Panc1 (cell line): Measurements from ENCODE around the gene CLDN34. TPM values are rescaled to one million over a fixed set of nuclear protein-coding genes. Genes with fewer than 3 reads are reported as not detected.

Experiments used
- ATAC-seq: fragments of 200-7000 bp; cut with Tn5 transposase; 2 replicates; pipeline ENCODE4 v1.9.1; 2020; ENCODE audit warnings: mild to moderate bottlenecking, moderate library complexity
- BruUV-seq: library from RNA; stranded (reverse); fragments of 400-500 nt; replicated peaks from 2 replicates; lab custom pipeline; 2021; lab: Mats Ljungman, UMichigan
- CTCF ChIA-PET: fragments of 300-600 bp; sonication (Branson Sonifier 250); formaldehyde crosslinking; loops from one replicate; lab custom pipeline; 2022; ENCODE audit warnings: antibody characterized with exemption; lab: Charles Lee
- POLR2A ChIA-PET: fragments of 300-600 bp; sonication (Branson Sonifier 250); formaldehyde crosslinking; loops from one replicate; lab custom pipeline; 2022; ENCODE audit warnings: antibody characterized with exemption; lab: Charles Lee
- DNase-seq: peaks from one replicate; pipeline ENCODE4 v3.0.0-alpha.2; 2010; ENCODE audit warnings: low read depth, low spot score
- H3K27ac ChIP-seq: 2 replicates; pipeline ENCODE4 v1.5.1; 2011; ENCODE audit warnings: mild to moderate bottlenecking, low read length, inconsistent platforms
- H3K27me3 ChIP-seq: fragments of 200-500 bp; sonication (Bioruptor generic); 2 replicates; pipeline ENCODE4 v1.6.0; 2014; ENCODE audit warnings: low read length, inconsistent platforms; ENCODE audit not compliant: control insufficient read depth, insufficient read depth
- H3K36me3 ChIP-seq: fragments of 200-500 bp; sonication (Bioruptor generic); 2 replicates; pipeline ENCODE4 v1.5.1; 2014; ENCODE audit warnings: inconsistent platforms, mild to moderate bottlenecking, low read length, moderate library complexity; ENCODE audit not compliant: control insufficient read depth, insufficient read depth
- H3K4me1 ChIP-seq: 2 replicates; pipeline ENCODE4 v1.5.1; 2011; ENCODE audit warnings: inconsistent platforms, mild to moderate bottlenecking, low read length, moderate library complexity; ENCODE audit not compliant: control insufficient read depth, insufficient read depth
- H3K4me3 ChIP-seq, 2 experiments: 2 replicates each; pipeline ENCODE4 v1.5.1; 2011 to 2012; ENCODE audit warnings: low read depth in 2 of 2, low read length in 2 of 2, mild to moderate bottlenecking in 2 of 2, inconsistent platforms in 1 of 2, moderate library complexity in 1 of 2
- H3K9me3 ChIP-seq: fragments of 200-500 bp; sonication (Bioruptor generic); 2 replicates; pipeline ENCODE4 v1.5.1; 2014; ENCODE audit warnings: low read depth, mild to moderate bottlenecking, inconsistent platforms, low read length, moderate library complexity; ENCODE audit not compliant: control insufficient read depth, insufficient read depth
- POLR2AphosphoS5 ChIP-seq: IDR thresholded peaks from 2 replicates; pipeline ENCODE4 v1.6.1; 2012; ENCODE audit warnings: mild to moderate bottlenecking, low read depth, low read length, moderate library complexity
- SIN3A ChIP-seq: IDR thresholded peaks from 2 replicates; pipeline ENCODE4 v1.6.1; 2012; ENCODE audit warnings: low read depth, mild to moderate bottlenecking, low read length, moderate library complexity, borderline replicate concordance; ENCODE audit not compliant: insufficient read depth
- TCF7L2 ChIP-seq: IDR thresholded peaks from 2 replicates; pipeline ENCODE4 v1.6.1; 2011; ENCODE audit warnings: mild to moderate bottlenecking, low read depth, low read length, inconsistent platforms
- in situ Hi-C: cut with HindIII; loops from 2 replicates; pipeline ENCODE4 v1.10.0; 2016; ENCODE audit warnings: low sequenced_read_pairs, low pct_unique_long_range_greater_than_20kb
- intact Hi-C: fragments of 100-400 bp; cut with micrococcal nuclease; formaldehyde crosslinking; loops from one replicate; pipeline ENCODE4 v1.10.0; 2022; ENCODE audit not compliant: unreplicated experiment
- total RNA-seq: library from RNA; stranded (reverse); gene quantifications from one replicate; pipeline ENCODE4 v1.2.1, GENCODE V29; 2021; ENCODE audit not compliant: unreplicated experiment
- TF ChIP-seq, protein P1 (sequence below), 2 experiments: IDR thresholded peaks; 2 replicates each; pipeline ENCODE4 v1.6.1; 2011 to 2012; ENCODE audit warnings: low read depth in 2 of 2, control low read depth in 1 of 2, low read length in 1 of 2, mild to moderate bottlenecking in 1 of 2, moderate library complexity in 1 of 2; ENCODE audit not compliant: insufficient read depth in 1 of 2
- TF ChIP-seq, protein P2 (sequence below): fragments of 450-650 bp; IDR thresholded peaks from 2 replicates; pipeline ENCODE4 v1.5.1; 2017; ENCODE audit warnings: mild to moderate bottlenecking

The CLDN34 gene
- total RNA-seq, 1 experiment from 2014 or later, result not detected

DNA sequence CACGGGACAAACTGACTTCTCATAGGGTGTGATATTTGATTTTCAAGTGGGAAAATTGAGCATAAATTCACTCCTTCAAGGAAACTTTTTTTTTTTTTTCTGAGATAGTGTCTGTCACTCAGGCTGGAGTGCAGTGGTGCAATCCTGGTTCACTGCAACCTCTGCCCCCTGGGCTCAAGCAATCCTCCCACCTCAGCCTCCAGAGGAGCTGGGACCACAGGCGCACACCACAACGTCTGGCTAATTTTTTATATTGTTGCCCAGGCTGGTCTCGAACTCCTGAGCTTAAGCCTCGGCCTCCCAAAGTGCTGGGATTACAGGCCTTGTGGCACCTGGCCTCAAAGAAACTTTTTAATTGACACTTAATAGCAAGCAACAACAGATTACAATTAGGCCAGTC is 13.8 kb downstream of the CLDN34 start:
- CTCF ChIA-PET, result no interaction called here
- H3K9me3 ChIP-seq, result no peaks in the 10 kb centered on the region
- H3K4me1 ChIP-seq, result no peaks in the 10 kb centered on the region
- no peaks in the 10 kb centered on the region for H3K36me3 ChIP-seq
- TF ChIP-seq SIN3A (no peak), POLR2AphosphoS5 (no peak), TCF7L2 (no peak)
- TF ChIP-seq, protein P1, sequence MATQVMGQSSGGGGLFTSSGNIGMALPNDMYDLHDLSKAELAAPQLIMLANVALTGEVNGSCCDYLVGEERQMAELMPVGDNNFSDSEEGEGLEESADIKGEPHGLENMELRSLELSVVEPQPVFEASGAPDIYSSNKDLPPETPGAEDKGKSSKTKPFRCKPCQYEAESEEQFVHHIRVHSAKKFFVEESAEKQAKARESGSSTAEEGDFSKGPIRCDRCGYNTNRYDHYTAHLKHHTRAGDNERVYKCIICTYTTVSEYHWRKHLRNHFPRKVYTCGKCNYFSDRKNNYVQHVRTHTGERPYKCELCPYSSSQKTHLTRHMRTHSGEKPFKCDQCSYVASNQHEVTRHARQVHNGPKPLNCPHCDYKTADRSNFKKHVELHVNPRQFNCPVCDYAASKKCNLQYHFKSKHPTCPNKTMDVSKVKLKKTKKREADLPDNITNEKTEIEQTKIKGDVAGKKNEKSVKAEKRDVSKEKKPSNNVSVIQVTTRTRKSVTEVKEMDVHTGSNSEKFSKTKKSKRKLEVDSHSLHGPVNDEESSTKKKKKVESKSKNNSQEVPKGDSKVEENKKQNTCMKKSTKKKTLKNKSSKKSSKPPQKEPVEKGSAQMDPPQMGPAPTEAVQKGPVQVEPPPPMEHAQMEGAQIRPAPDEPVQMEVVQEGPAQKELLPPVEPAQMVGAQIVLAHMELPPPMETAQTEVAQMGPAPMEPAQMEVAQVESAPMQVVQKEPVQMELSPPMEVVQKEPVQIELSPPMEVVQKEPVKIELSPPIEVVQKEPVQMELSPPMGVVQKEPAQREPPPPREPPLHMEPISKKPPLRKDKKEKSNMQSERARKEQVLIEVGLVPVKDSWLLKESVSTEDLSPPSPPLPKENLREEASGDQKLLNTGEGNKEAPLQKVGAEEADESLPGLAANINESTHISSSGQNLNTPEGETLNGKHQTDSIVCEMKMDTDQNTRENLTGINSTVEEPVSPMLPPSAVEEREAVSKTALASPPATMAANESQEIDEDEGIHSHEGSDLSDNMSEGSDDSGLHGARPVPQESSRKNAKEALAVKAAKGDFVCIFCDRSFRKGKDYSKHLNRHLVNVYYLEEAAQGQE (IDR thresholded peaks at IDR 0.05; ENCODE audit: insufficient read depth in 1 of 2, low read depth in 2 of 2, low read length in 1 of 2), result no peak
- TF ChIP-seq, protein P2, sequence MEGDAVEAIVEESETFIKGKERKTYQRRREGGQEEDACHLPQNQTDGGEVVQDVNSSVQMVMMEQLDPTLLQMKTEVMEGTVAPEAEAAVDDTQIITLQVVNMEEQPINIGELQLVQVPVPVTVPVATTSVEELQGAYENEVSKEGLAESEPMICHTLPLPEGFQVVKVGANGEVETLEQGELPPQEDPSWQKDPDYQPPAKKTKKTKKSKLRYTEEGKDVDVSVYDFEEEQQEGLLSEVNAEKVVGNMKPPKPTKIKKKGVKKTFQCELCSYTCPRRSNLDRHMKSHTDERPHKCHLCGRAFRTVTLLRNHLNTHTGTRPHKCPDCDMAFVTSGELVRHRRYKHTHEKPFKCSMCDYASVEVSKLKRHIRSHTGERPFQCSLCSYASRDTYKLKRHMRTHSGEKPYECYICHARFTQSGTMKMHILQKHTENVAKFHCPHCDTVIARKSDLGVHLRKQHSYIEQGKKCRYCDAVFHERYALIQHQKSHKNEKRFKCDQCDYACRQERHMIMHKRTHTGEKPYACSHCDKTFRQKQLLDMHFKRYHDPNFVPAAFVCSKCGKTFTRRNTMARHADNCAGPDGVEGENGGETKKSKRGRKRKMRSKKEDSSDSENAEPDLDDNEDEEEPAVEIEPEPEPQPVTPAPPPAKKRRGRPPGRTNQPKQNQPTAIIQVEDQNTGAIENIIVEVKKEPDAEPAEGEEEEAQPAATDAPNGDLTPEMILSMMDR, result no peak
- ATAC-seq, result no peak
- in situ Hi-C loops, result no loop called here
- no TSS peak for BruUV-seq
- intact Hi-C loops, result no loop called here
- POLR2A ChIA-PET, result no interaction called here
- DNase-seq, result no peak
- H3K27ac ChIP-seq, result no peak overlapping the region
- no peak overlapping the region for H3K4me3 ChIP-seq
- H3K27me3 ChIP-seq, result no peaks in the 10 kb centered on the region

DNA sequence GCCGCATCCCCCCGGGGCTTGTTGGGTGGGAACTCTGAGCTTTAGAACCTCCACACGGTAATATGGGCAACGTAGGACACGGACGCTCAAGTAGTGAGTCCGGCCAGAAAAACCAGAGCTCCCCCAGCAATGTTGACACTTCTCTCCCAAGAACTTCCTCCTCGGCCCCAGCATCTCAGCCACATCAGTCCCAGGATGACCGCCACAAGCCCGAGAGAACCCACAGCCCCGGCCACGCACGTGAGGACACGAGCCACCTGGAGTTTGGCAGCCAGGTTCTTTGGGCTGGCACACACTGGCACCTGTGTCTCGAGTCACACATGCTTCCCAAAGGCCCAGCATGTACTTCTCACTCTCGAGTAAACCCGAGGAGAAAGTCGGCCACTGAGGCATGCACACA is 16.3 kb downstream of the CLDN34 start:
- DNase-seq, result no peak
- H3K27ac ChIP-seq, result no peak overlapping the region
- TF ChIP-seq POLR2AphosphoS5 (no peak), TCF7L2 (no peak), SIN3A (no peak)
- TF ChIP-seq, protein P1 (IDR thresholded peaks at IDR 0.05; ENCODE audit: insufficient read depth in 1 of 2, low read depth in 2 of 2, low read length in 1 of 2), result no peak
- TF ChIP-seq, protein P2, result no peak
- H3K27me3 ChIP-seq, result no peaks in the 10 kb centered on the region
- in situ Hi-C loops (no loop called here), intact Hi-C loops (no loop called here)
- H3K4me1 ChIP-seq, result no peaks in the 10 kb centered on the region
- BruUV-seq, result no TSS peak
- H3K36me3 ChIP-seq, result no peaks in the 10 kb centered on the region
- no peaks in the 10 kb centered on the region for H3K9me3 ChIP-seq
- no peak overlapping the region for H3K4me3 ChIP-seq
- ATAC-seq, result no peak
- ChIA-PET POLR2A (no interaction called here), CTCF (no interaction called here)
